ENCODE results near the gene FRMPD2. TPM values are rescaled to one million over a fixed set of nuclear protein-coding genes. Genes with fewer than 3 reads are reported as not detected.

The FRMPD2 gene
- polyA plus RNA-seq, 2 of the 4 experiments (the other 2 are of a cell fraction): 0.13 to 0.15 TPM

GRCh38 chr10:48235501-48235900 is 39.0 kb downstream of the FRMPD2 start:
- POLR2A ChIA-PET: no interaction called here
- no peak for ATAC-seq
- Histone ChIP-seq H3K4me3 (no peak overlapping the region), H3K9me3 (no peaks in the 10 kb centered on the region), H3K4me2 (no peak overlapping the region), H3K27ac (no peak overlapping the region), H3K4me1 (no peaks in the 10 kb centered on the region)
- CTCF ChIA-PET: interaction anchor here (1.0 to 4.3 kb wide), 2 partner anchors 17 to 20 kb away, joined by 3 to 13 read pairs; no protein-coding TSS in a partner anchor
- no peak for DNase-seq (ENCODE audit: low read depth in 1 of 2, low spot score in 1 of 2)
- WGBS (ENCODE audit: missing lambda C conversion rate): 67% methylated on average over 3 of the region's 4 CpGs
- FAIRE-seq: no peak
- TF ChIP-seq PHF8 (IDR thresholded peaks at IDR 0.05; ENCODE audit: borderline replicate concordance, low read depth) (no peak), CBX8 (IDR thresholded peaks at IDR 0.05) (no peak), ZC3H11A (IDR thresholded peaks at IDR 0.05) (no peak), FOXS1 (CRISPR knock-in tag; IDR thresholded peaks at IDR 0.05) (no peak), TFCP2L1 (CRISPR knock-in tag; IDR thresholded peaks at IDR 0.05) (no peak), TP53 (CRISPR knock-in tag; IDR thresholded peaks at IDR 0.05) (no peak), FOSB (CRISPR knock-in tag; IDR thresholded peaks at IDR 0.05) (no peak), KDM1A (IDR thresholded peaks at IDR 0.05; ENCODE audit: low read depth) (no peak), EP300 (IDR thresholded peaks at IDR 0.05) (no peak), ATOH8 (CRISPR knock-in tag; IDR thresholded peaks at IDR 0.05; ENCODE audit: low read depth) (no peak), SMC3 (IDR thresholded peaks at IDR 0.05) (no peak), HES2 (IDR thresholded peaks at IDR 0.05) (no peak), HOXA7 (CRISPR knock-in tag; IDR thresholded peaks at IDR 0.05) (no peak), RNF2 (IDR thresholded peaks at IDR 0.05; ENCODE audit: borderline replicate concordance, low read depth) (no peak), POLR2AphosphoS2 (conservative IDR thresholded peaks at IDR 0.05; ENCODE audit: low read length) (no peak), CHD4 (IDR thresholded peaks at IDR 0.05; ENCODE audit: borderline replicate concordance) (no peak)
- TF ChIP-seq, protein P1, sequence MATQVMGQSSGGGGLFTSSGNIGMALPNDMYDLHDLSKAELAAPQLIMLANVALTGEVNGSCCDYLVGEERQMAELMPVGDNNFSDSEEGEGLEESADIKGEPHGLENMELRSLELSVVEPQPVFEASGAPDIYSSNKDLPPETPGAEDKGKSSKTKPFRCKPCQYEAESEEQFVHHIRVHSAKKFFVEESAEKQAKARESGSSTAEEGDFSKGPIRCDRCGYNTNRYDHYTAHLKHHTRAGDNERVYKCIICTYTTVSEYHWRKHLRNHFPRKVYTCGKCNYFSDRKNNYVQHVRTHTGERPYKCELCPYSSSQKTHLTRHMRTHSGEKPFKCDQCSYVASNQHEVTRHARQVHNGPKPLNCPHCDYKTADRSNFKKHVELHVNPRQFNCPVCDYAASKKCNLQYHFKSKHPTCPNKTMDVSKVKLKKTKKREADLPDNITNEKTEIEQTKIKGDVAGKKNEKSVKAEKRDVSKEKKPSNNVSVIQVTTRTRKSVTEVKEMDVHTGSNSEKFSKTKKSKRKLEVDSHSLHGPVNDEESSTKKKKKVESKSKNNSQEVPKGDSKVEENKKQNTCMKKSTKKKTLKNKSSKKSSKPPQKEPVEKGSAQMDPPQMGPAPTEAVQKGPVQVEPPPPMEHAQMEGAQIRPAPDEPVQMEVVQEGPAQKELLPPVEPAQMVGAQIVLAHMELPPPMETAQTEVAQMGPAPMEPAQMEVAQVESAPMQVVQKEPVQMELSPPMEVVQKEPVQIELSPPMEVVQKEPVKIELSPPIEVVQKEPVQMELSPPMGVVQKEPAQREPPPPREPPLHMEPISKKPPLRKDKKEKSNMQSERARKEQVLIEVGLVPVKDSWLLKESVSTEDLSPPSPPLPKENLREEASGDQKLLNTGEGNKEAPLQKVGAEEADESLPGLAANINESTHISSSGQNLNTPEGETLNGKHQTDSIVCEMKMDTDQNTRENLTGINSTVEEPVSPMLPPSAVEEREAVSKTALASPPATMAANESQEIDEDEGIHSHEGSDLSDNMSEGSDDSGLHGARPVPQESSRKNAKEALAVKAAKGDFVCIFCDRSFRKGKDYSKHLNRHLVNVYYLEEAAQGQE (IDR thresholded peaks at IDR 0.05): no peak
- TF ChIP-seq, protein P2, sequence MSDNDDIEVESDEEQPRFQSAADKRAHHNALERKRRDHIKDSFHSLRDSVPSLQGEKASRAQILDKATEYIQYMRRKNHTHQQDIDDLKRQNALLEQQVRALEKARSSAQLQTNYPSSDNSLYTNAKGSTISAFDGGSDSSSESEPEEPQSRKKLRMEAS (IDR thresholded peaks at IDR 0.05): no peak
- TF ChIP-seq, protein P3, sequence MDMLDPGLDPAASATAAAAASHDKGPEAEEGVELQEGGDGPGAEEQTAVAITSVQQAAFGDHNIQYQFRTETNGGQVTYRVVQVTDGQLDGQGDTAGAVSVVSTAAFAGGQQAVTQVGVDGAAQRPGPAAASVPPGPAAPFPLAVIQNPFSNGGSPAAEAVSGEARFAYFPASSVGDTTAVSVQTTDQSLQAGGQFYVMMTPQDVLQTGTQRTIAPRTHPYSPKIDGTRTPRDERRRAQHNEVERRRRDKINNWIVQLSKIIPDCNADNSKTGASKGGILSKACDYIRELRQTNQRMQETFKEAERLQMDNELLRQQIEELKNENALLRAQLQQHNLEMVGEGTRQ (IDR thresholded peaks at IDR 0.05): no peak

- Histone ChIP-seq H3K4me1 (no peaks in the 10 kb centered on the region), H3K4me3 (no peak overlapping the region), H3K4me2 (no peak overlapping the region), H3K27ac (no peak overlapping the region), H3K9me3 (no peaks in the 10 kb centered on the region)
- TF ChIP-seq KDM1A (IDR thresholded peaks at IDR 0.05; ENCODE audit: low read depth) (no peak), PBX3 (IDR thresholded peaks at IDR 0.05) (no peak), SMC3 (IDR thresholded peaks at IDR 0.05) (no peak), TFCP2L1 (CRISPR knock-in tag; IDR thresholded peaks at IDR 0.05) (no peak), ATOH8 (CRISPR knock-in tag; IDR thresholded peaks at IDR 0.05; ENCODE audit: low read depth) (no peak), JUNB (IDR thresholded peaks at IDR 0.05) (no peak)
- CTCF ChIA-PET: interaction anchor here (1.0 to 4.3 kb wide), 2 partner anchors 18 to 19 kb away, joined by 3 to 13 read pairs; no protein-coding TSS in a partner anchor
- FAIRE-seq (no peak), DNase-seq (ENCODE audit: low read depth in 1 of 2, low spot score in 1 of 2) (no peak), ATAC-seq (no peak)
- POLR2A ChIA-PET: no interaction called here
- 43% methylated on average over 2 of the region's 4 CpGs for WGBS (ENCODE audit: missing lambda C conversion rate)
These were observed 39.7 kb downstream of the FRMPD2 start for GRCh38 chr10:48234787-48235186.

Data from A549 (cell line).